GM12864 (cell line): ENCODE results near the gene TENM3.

Source experiments
- DNase-seq: peaks from one replicate; pipeline ENCODE4 v3.0.0-alpha.2; 2011; ENCODE audit warnings: low read depth
- H3K4me3 ChIP-seq: 2 replicates; pipeline ENCODE4 v1.5.1; 2011; ENCODE audit warnings: mild to moderate bottlenecking, low read depth, low read length, control low read depth
- TF ChIP-seq, protein P1 (sequence below): IDR thresholded peaks from 2 replicates; pipeline ENCODE4 v1.5.1; 2011; ENCODE audit warnings: low read depth, mild to moderate bottlenecking, moderate library complexity, low read length, control low read depth, inconsistent platforms; ENCODE audit errors: missing control alignments

Gene TENM3

DNA sequence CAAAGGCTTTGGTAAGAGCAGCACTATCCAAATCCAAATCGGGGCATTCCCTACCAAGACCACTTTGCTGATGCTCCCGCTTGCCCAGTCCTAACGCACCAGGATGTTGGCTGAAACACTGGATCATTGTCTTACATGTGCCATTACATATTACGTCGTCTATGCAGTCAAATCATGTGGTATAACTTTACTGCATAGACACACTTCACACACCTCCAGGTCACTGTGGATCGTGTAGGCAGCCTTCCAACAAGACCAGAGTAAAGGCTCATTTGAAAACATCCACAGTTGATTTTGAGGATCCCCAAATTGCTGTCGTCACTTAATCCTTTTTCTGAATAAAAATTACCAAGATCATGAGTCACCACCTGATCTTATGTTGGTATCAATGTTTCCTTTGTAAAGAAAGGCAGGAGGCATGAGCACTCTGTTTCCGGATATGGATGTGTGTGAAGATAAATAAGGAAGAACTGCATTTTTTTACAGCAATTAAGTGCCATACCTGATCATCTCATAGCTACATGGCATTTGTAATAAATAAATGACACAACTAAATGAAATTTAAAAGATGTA, 18.5 kb downstream of the TENM3 start:
- DNase-seq, result no peak
- TF ChIP-seq, protein P1, sequence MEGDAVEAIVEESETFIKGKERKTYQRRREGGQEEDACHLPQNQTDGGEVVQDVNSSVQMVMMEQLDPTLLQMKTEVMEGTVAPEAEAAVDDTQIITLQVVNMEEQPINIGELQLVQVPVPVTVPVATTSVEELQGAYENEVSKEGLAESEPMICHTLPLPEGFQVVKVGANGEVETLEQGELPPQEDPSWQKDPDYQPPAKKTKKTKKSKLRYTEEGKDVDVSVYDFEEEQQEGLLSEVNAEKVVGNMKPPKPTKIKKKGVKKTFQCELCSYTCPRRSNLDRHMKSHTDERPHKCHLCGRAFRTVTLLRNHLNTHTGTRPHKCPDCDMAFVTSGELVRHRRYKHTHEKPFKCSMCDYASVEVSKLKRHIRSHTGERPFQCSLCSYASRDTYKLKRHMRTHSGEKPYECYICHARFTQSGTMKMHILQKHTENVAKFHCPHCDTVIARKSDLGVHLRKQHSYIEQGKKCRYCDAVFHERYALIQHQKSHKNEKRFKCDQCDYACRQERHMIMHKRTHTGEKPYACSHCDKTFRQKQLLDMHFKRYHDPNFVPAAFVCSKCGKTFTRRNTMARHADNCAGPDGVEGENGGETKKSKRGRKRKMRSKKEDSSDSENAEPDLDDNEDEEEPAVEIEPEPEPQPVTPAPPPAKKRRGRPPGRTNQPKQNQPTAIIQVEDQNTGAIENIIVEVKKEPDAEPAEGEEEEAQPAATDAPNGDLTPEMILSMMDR, result no peak
- H3K4me3 ChIP-seq, result no peak overlapping the region

DNA sequence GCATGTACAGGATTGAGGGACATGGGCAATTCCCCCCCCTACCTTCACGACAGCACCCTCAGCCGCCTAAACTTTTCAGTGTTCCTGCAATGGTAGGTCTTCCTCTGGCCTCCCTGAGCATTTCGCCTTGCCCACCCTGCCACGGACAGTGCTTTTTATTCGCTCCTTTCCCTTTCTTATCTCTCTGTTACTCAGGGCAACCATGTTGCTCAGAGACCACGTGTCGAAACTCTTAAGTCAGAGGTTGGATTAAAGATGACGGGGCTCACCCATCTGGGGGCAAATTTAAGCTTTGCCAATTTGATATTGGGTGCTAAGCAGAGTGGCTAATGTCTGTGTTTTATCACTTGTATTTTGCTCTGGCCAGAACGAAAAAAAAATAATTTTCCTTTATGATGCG, 20.4 kb downstream of the TENM3 start:
- no peak for DNase-seq
- no peak overlapping the region for H3K4me3 ChIP-seq
- TF ChIP-seq, protein P1, result no peak

DNA sequence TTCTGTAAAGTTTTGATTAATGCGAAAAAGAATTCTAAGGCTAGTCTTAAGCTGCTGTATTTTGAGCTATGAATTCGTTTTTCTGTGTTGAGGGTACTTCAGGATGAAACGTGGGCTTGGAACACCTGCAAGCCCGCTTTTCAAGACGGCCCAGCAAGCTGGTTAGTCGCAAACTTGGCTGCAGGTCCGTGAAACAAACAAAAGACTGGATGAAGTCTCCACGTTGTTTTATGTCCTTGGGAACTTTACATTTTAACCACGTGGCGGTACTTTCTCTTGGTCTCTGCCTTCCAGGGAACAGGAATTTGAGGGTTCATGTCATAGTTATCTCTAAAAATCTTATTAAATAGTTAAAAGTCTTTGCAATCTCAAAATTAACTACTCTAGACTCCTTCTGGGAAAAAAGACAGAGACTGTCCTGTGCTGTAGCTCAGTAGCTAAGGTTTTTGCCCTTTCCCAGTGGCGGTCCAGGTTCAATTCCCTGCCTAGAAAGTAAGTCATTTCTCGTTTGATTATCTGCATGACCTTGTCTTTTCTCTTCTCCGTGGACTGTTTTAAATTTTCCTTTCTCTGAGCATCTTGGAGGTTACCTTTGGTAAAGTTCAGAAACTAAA, 21.0 kb downstream of the TENM3 start:
- no peak overlapping the region for H3K4me3 ChIP-seq
- DNase-seq, result no peak
- TF ChIP-seq, protein P1, result no peak

DNA sequence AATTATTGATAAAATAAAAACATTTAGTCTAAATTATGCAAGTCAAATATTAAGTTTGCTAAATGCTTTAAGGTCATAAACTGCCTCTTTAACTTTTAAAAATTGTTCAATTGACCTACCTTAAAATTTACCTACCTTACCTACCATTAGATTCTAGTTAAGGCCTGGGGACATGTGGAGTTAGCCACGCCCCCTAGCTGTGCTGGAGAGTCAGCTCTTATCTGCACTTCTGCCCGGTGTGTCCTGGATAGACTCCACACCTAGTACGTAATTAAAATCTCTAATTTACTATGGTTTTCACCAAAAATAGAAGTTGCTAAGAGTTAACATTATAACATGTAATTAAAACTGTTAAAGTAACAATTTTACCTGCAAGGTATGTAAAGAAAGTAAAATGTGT, 22.7 kb downstream of the TENM3 start:
- TF ChIP-seq, protein P1, result no peak
- no peak for DNase-seq
- H3K4me3 ChIP-seq, result no peak overlapping the region

DNA sequence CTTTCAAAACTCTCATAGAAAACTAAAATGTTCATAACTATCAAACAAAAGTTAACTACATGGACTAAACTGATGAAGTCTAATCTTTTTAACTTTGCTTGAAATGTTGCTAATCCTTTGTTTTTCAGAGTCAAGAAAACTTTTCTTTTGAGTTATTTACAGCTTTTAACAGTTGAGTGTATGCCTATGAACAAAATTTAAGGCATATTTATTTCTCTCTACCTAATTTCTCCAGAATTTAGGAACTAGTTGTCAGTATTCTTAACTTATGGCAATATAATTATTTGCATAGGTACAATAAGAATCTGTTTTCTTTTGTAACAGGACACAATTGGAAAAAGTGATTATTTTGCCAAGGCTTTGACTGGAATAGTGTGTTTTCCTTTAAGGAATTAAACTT, 23.8 kb downstream of the TENM3 start:
- DNase-seq, result no peak
- TF ChIP-seq, protein P1, result no peak
- no peak overlapping the region for H3K4me3 ChIP-seq

DNA sequence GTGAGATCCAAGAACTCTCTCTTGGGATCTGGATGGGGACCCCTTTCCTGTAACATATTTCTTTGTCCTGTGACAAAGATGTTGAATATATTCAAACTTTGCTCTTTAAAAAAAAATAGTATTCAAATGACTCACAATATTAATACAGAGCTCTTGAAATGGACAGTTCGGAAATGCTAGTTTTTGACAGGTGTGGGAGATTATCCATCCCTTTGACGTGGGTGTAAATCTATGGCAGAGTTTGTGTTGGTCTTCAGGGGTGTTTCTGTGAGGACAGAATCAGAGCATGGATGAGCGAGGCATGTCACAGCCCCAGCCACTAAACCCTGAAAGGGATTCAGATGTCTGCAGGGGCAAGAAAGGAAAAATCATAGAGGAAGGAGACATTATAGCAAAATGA, 25.8 kb downstream of the TENM3 start:
- DNase-seq, result no peak
- no peak overlapping the region for H3K4me3 ChIP-seq
- TF ChIP-seq, protein P1, result no peak

DNA sequence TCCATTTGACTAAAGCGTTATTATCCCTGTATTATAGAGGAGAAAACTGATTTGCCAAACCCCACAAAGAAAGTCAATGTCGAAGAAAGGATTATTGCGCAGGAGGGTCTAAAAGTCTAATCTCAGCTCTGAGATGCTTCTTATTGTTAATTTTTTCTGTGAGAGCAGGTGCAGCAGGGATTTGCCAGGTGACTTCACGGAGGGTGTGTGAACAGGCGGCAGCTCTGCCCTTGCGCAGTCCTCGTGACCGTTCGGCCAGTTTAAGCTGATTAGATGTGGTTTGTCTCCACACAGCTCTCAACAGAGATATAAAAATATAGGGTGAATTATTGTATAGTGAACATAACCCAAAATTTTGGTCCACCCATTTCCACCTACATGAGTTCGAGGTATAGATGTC, 28.5 kb downstream of the TENM3 start:
- TF ChIP-seq, protein P1, result no peak
- no peak overlapping the region for H3K4me3 ChIP-seq
- DNase-seq, result no peak
